ENCODE results near the gene SGTA. TPM values are rescaled to one million over a fixed set of nuclear protein-coding genes. Genes with fewer than 3 reads are reported as not detected.

The SGTA gene
- total and polyA plus RNA-seq, 2 of the 13 experiments (the other 11 are each of a cell fraction or from before 2014, with no cell fraction given), result 43.9 to 47.4 TPM

GRCh38 chr19:2775556-2776430 is 7.3 kb downstream of the SGTA start (continued):
- TF ChIP-seq ISL2 (CRISPR knock-in tag; IDR thresholded peaks at IDR 0.05), result no peak
- no peak for TF ChIP-seq MAF1 (CRISPR knock-in tag; IDR thresholded peaks at IDR 0.05; ENCODE audit: borderline replicate concordance)
- TF ChIP-seq, protein P1, sequence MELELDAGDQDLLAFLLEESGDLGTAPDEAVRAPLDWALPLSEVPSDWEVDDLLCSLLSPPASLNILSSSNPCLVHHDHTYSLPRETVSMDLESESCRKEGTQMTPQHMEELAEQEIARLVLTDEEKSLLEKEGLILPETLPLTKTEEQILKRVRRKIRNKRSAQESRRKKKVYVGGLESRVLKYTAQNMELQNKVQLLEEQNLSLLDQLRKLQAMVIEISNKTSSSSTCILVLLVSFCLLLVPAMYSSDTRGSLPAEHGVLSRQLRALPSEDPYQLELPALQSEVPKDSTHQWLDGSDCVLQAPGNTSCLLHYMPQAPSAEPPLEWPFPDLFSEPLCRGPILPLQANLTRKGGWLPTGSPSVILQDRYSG (CRISPR knock-in tag; IDR thresholded peaks at IDR 0.05), result no peak
- TF ChIP-seq ZNF557 (CRISPR knock-in tag; IDR thresholded peaks at IDR 0.05), result no peak
- TF ChIP-seq, protein P2, sequence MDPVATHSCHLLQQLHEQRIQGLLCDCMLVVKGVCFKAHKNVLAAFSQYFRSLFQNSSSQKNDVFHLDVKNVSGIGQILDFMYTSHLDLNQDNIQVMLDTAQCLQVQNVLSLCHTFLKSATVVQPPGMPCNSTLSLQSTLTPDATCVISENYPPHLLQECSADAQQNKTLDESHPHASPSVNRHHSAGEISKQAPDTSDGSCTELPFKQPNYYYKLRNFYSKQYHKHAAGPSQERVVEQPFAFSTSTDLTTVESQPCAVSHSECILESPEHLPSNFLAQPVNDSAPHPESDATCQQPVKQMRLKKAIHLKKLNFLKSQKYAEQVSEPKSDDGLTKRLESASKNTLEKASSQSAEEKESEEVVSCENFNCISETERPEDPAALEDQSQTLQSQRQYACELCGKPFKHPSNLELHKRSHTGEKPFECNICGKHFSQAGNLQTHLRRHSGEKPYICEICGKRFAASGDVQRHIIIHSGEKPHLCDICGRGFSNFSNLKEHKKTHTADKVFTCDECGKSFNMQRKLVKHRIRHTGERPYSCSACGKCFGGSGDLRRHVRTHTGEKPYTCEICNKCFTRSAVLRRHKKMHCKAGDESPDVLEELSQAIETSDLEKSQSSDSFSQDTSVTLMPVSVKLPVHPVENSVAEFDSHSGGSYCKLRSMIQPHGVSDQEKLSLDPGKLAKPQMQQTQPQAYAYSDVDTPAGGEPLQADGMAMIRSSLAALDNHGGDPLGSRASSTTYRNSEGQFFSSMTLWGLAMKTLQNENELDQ (CRISPR knock-in tag; IDR thresholded peaks at IDR 0.05; ENCODE audit: borderline replicate concordance), result no peak
- no peak for TF ChIP-seq ZNF710 (CRISPR knock-in tag; IDR thresholded peaks at IDR 0.05; ENCODE audit: borderline replicate concordance)
- TF ChIP-seq RORA (CRISPR knock-in tag; IDR thresholded peaks at IDR 0.05), result no peak
- TF ChIP-seq ZNF383 (CRISPR knock-in tag; IDR thresholded peaks at IDR 0.05; ENCODE audit: borderline replicate concordance), result no peak
- no peak for TF ChIP-seq GABPB1 (CRISPR knock-in tag; IDR thresholded peaks at IDR 0.05)
- TF ChIP-seq, protein P3, sequence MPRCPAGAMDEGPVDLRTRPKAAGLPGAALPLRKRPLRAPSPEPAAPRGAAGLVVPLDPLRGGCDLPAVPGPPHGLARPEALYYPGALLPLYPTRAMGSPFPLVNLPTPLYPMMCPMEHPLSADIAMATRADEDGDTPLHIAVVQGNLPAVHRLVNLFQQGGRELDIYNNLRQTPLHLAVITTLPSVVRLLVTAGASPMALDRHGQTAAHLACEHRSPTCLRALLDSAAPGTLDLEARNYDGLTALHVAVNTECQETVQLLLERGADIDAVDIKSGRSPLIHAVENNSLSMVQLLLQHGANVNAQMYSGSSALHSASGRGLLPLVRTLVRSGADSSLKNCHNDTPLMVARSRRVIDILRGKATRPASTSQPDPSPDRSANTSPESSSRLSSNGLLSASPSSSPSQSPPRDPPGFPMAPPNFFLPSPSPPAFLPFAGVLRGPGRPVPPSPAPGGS (CRISPR knock-in tag; IDR thresholded peaks at IDR 0.05), result no peak
- no peak for TF ChIP-seq ZNF326 (CRISPR knock-in tag; IDR thresholded peaks at IDR 0.05; ENCODE audit: borderline replicate concordance)
- no peak for TF ChIP-seq EED (CRISPR knock-in tag; IDR thresholded peaks at IDR 0.05)
- TF ChIP-seq, protein P4, sequence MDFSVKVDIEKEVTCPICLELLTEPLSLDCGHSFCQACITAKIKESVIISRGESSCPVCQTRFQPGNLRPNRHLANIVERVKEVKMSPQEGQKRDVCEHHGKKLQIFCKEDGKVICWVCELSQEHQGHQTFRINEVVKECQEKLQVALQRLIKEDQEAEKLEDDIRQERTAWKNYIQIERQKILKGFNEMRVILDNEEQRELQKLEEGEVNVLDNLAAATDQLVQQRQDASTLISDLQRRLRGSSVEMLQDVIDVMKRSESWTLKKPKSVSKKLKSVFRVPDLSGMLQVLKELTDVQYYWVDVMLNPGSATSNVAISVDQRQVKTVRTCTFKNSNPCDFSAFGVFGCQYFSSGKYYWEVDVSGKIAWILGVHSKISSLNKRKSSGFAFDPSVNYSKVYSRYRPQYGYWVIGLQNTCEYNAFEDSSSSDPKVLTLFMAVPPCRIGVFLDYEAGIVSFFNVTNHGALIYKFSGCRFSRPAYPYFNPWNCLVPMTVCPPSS (IDR thresholded peaks at IDR 0.05), result no peak
- TF ChIP-seq SMAD3 (CRISPR knock-in tag; IDR thresholded peaks at IDR 0.05), result no peak; the same call in 1 of the 2 replicates
- TF ChIP-seq ZNF205 (CRISPR knock-in tag; IDR thresholded peaks at IDR 0.05), result no peak
- TF ChIP-seq, protein P5, sequence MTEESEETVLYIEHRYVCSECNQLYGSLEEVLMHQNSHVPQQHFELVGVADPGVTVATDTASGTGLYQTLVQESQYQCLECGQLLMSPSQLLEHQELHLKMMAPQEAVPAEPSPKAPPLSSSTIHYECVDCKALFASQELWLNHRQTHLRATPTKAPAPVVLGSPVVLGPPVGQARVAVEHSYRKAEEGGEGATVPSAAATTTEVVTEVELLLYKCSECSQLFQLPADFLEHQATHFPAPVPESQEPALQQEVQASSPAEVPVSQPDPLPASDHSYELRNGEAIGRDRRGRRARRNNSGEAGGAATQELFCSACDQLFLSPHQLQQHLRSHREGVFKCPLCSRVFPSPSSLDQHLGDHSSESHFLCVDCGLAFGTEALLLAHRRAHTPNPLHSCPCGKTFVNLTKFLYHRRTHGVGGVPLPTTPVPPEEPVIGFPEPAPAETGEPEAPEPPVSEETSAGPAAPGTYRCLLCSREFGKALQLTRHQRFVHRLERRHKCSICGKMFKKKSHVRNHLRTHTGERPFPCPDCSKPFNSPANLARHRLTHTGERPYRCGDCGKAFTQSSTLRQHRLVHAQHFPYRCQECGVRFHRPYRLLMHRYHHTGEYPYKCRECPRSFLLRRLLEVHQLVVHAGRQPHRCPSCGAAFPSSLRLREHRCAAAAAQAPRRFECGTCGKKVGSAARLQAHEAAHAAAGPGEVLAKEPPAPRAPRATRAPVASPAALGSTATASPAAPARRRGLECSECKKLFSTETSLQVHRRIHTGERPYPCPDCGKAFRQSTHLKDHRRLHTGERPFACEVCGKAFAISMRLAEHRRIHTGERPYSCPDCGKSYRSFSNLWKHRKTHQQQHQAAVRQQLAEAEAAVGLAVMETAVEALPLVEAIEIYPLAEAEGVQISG (CRISPR knock-in tag; IDR thresholded peaks at IDR 0.05), result peak; percentile 39; the same call in 1 of the 2 replicates
- no peak for TF ChIP-seq POLR2A (IDR thresholded peaks at IDR 0.05; ENCODE audit: insufficient read depth in 1 of 2, low read depth in 2 of 2, low read length in 2 of 2)
- TF ChIP-seq TCF12 (IDR thresholded peaks at IDR 0.05), result no peak
- no peak for TF ChIP-seq TCF12 (CRISPR knock-in tag; IDR thresholded peaks at IDR 0.05)

All from HepG2 (cell line).